ENCODE results near the gene CWH43. TPM values are rescaled to one million over a fixed set of nuclear protein-coding genes. Genes with fewer than 3 reads are reported as not detected.

CWH43 gene
- total and polyA plus RNA-seq, 10 of the 15 experiments (the other 5 are each of a cell fraction or from before 2014, with no cell fraction given) = not detected

GRCh38 chr4:49058306-49058705 is 72.2 kb downstream of the CWH43 start:
- Histone ChIP-seq H4K20me1 (ENCODE audit: control insufficient read depth, insufficient read depth) (no peaks in the 10 kb centered on the region), H3K27ac (ENCODE audit: control insufficient read depth, insufficient read depth) (no peak overlapping the region), H3K36me3 (ENCODE audit: control insufficient read depth in 2 of 2, insufficient read depth in 2 of 2, low read length in 1 of 2) (no peaks in the 10 kb centered on the region), H3K4me2 (ENCODE audit: control insufficient read depth, insufficient read depth) (no peak overlapping the region), H3K79me2 (ENCODE audit: control insufficient read depth, insufficient read depth, low read length) (no peaks in the 10 kb centered on the region), H3K4me1 (ENCODE audit: control insufficient read depth, insufficient read depth, low read length) (no peaks in the 10 kb centered on the region), H2AFZ (ENCODE audit: control insufficient read depth, low read depth, low read length) (no peak overlapping the region), H3K9me3 (replicated peaks; ENCODE audit: control insufficient read depth, insufficient read depth, low read length) (no peaks in the 10 kb centered on the region), H3K27me3 (replicated peaks in 1 of 2; ENCODE audit: control insufficient read depth in 2 of 2, insufficient read depth in 2 of 2, low read length in 1 of 2) (no peaks in the 10 kb centered on the region), H3K4me3 (no peak overlapping the region), H3K9ac (ENCODE audit: control insufficient read depth, insufficient read depth, low read length) (no peak overlapping the region)
- no TSS peak for BruUV-seq (replicated peaks)
- TF ChIP-seq E2F4 (IDR thresholded peaks at IDR 0.05; ENCODE audit: low read depth, low read length) (no peak), ZNF24 (IDR thresholded peaks at IDR 0.05) (no peak), FOXM1 (IDR thresholded peaks at IDR 0.05; ENCODE audit: low read depth, low read length) (no peak), PML (IDR thresholded peaks at IDR 0.05; ENCODE audit: low read length) (no peak), SUZ12 (IDR thresholded peaks at IDR 0.05; ENCODE audit: unreplicated experiment) (no peak), FOXK2 (IDR thresholded peaks at IDR 0.05) (no peak), TCF7 (IDR thresholded peaks at IDR 0.05; ENCODE audit: borderline replicate concordance) (no peak), CREM (IDR thresholded peaks at IDR 0.05; ENCODE audit: low read depth) (no peak), NFIC (IDR thresholded peaks at IDR 0.05; ENCODE audit: low read depth, low read length) (no peak), CHD1 (IDR thresholded peaks at IDR 0.05; ENCODE audit: low read depth, low read length) (no peak), EP300 (IDR thresholded peaks at IDR 0.05; ENCODE audit: borderline replicate concordance in 1 of 2, control insufficient read depth in 1 of 2, low read depth in 2 of 2, low read length in 2 of 2) (no peak), SMAD1 (IDR thresholded peaks at IDR 0.05; ENCODE audit: low read depth, partially characterized antibody) (no peak), BRCA1 (IDR thresholded peaks at IDR 0.05; ENCODE audit: low read depth, low read length) (no peak), NFXL1 (IDR thresholded peaks at IDR 0.05; ENCODE audit: borderline replicate concordance) (no peak), TCF3 (IDR thresholded peaks at IDR 0.05; ENCODE audit: borderline replicate concordance, insufficient read depth, low read depth, low read length) (no peak), NBN (IDR thresholded peaks at IDR 0.05) (no peak), NRF1 (conservative IDR thresholded peaks at IDR 0.05; ENCODE audit: low read depth, low read length) (no peak), JUNB (IDR thresholded peaks at IDR 0.05) (no peak), MTA3 (IDR thresholded peaks at IDR 0.05; ENCODE audit: borderline replicate concordance, low read length) (no peak)
- TF ChIP-seq, protein P1, sequence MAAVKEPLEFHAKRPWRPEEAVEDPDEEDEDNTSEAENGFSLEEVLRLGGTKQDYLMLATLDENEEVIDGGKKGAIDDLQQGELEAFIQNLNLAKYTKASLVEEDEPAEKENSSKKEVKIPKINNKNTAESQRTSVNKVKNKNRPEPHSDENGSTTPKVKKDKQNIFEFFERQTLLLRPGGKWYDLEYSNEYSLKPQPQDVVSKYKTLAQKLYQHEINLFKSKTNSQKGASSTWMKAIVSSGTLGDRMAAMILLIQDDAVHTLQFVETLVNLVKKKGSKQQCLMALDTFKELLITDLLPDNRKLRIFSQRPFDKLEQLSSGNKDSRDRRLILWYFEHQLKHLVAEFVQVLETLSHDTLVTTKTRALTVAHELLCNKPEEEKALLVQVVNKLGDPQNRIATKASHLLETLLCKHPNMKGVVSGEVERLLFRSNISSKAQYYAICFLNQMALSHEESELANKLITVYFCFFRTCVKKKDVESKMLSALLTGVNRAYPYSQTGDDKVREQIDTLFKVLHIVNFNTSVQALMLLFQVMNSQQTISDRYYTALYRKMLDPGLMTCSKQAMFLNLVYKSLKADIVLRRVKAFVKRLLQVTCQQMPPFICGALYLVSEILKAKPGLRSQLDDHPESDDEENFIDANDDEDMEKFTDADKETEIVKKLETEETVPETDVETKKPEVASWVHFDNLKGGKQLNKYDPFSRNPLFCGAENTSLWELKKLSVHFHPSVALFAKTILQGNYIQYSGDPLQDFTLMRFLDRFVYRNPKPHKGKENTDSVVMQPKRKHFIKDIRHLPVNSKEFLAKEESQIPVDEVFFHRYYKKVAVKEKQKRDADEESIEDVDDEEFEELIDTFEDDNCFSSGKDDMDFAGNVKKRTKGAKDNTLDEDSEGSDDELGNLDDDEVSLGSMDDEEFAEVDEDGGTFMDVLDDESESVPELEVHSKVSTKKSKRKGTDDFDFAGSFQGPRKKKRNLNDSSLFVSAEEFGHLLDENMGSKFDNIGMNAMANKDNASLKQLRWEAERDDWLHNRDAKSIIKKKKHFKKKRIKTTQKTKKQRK (IDR thresholded peaks at IDR 0.05; ENCODE audit: low read depth, low read length) = no peak
- in situ Hi-C loops (cut with MboI) (no loop called here), intact Hi-C loops (cut with micrococcal nuclease; ENCODE audit: unreplicated experiment) (no loop called here)
- POLR2A ChIA-PET = no interaction called here
- DNase-seq (ENCODE audit: low read depth, low spot score) (no peak), FAIRE-seq (no peak), ATAC-seq (no peak)
- SMC1A ChIA-PET (ENCODE audit: uncharacterized antibody, unreplicated experiment) = no interaction called here
- RAD21 ChIA-PET (ENCODE audit: unreplicated experiment) = no interaction called here
- CTCF ChIA-PET = no interaction called here

Measured in GM12878 (cell line).